Measurements from ENCODE around the gene PGS1.

PGS1 gene

DNA sequence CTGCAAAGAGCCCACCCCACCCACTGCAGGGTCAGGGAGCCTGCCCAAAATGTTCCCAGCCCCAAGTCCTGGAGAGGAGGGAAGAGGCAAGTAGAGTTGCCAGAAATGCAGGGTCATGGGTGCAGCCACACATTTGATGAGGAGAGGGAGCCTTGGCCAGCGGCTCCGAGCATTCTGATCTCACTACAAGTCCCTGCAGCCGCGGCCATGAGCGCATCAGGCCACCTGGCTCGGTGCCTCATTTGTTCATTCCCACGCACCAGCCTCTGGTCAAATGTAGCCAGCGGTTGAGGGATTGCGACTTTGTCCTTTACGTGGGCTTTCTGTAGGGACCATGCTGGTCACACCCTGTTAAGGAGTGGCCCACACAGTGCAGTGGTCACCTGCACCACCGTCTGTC, 48.7 kb downstream of the PGS1 start:
- Histone ChIP-seq H2AFZ (ENCODE audit: low read depth, low read length, severe bottlenecking) (no peak overlapping the region), H3K9ac (ENCODE audit: low read length) (no peak overlapping the region), H3F3A (ENCODE audit: insufficient read depth) (no peaks in the 10 kb centered on the region), H3K36me3 (ENCODE audit: low read length) (no peaks in the 10 kb centered on the region), H3K27me3 (ENCODE audit: low read length) (no peaks in the 10 kb centered on the region), H3K9me3 (ENCODE audit: insufficient read depth, low read length) (no peaks in the 10 kb centered on the region), H3K9me2 (replicated peaks; ENCODE audit: insufficient read depth, low read length) (no peaks in the 10 kb centered on the region), H4K20me1 (ENCODE audit: low read depth, low read length) (no peaks in the 10 kb centered on the region), H3K27ac (ENCODE audit: low read depth, low read length) (no peak overlapping the region), H3K4me2 (ENCODE audit: low read depth, low read length, poor library complexity, severe bottlenecking) (no peak overlapping the region), H3K4me3 (ENCODE audit: insufficient read depth, low read length, poor library complexity, severe bottlenecking) (no peak overlapping the region), H3K79me2 (ENCODE audit: insufficient read depth, low read length) (no peaks in the 10 kb centered on the region)
- TF ChIP-seq, protein P1, sequence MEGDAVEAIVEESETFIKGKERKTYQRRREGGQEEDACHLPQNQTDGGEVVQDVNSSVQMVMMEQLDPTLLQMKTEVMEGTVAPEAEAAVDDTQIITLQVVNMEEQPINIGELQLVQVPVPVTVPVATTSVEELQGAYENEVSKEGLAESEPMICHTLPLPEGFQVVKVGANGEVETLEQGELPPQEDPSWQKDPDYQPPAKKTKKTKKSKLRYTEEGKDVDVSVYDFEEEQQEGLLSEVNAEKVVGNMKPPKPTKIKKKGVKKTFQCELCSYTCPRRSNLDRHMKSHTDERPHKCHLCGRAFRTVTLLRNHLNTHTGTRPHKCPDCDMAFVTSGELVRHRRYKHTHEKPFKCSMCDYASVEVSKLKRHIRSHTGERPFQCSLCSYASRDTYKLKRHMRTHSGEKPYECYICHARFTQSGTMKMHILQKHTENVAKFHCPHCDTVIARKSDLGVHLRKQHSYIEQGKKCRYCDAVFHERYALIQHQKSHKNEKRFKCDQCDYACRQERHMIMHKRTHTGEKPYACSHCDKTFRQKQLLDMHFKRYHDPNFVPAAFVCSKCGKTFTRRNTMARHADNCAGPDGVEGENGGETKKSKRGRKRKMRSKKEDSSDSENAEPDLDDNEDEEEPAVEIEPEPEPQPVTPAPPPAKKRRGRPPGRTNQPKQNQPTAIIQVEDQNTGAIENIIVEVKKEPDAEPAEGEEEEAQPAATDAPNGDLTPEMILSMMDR (IDR thresholded peaks at IDR 0.05; ENCODE audit: insufficient read depth, low read length, poor library complexity, severe bottlenecking): no peak
- TF ChIP-seq EZH2phosphoT487 (conservative IDR thresholded peaks at IDR 0.05; ENCODE audit: low read length): no peak

DNA sequence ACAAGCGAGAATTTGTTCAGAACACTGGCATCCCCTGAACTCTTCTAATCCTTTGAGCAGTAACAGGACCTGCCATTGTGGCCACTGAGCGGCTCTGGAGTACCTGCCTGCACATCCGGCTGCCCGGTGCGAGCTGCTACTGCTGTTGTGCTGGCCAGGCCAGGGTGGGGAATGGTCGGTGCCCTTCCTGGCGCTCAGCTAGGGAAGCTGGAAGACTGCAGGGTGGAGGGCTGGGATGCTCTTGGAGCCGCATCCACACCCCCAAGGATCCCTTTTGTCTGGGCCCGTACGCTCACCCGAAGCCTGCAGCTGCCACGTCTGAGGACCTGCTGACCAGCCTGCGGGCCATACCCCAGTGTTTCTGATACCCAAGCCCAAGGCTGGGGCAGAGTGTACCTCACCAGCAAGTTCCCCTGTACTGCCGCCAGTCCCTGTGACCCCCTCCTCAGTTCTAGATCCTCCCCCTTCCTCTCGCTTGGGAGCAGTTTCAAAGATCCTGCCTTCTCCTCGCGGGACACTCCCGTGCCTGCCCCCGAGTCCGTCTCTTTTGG, 49.7 kb downstream of the PGS1 start:
- H3K27ac ChIP-seq (ENCODE audit: low read depth, low read length): no peak overlapping the region
- H3K36me3 ChIP-seq (ENCODE audit: low read length): no peaks in the 10 kb centered on the region

DNA sequence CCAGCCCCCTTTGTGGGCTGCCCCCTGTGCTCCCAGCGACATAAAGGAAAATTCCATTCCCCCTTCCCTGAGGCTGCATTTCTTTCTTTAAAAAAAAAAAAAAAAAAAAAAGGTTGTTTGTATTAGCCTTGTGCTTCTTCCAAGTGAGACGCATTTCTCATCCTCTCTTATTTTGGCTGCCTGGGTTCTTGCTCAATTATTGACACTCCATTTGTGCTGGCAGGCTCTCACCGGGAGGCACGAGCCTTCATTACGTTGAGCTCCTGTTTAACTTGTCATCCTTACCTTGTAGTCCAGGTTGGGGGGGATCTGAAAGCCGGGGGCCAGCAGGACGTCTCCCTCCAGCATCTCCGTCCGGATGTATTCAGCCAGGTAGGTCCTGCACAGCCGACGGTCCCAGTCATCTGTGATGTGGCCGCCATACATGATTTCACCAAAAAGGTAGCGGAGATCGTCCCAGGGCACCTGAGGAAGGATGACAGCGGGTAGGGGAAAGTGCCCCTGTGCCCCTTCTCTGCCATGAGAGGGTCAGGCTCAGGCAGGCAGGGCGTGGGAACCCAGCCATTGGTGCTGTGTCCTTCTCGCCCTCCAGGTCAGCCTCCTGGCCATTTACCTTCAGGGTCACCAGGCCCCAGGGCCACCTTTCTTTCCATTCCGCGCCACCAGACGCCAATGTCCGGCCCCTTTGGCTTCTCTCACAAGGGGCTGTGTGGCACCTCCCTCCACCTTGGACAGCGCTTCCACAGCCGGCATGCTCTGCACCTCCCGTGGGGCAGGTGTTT, 50.6 kb downstream of the PGS1 start:
- TF ChIP-seq, protein P1 (IDR thresholded peaks at IDR 0.05; ENCODE audit: insufficient read depth, low read length, poor library complexity, severe bottlenecking): no peak
- no peak for TF ChIP-seq EZH2phosphoT487 (conservative IDR thresholded peaks at IDR 0.05; ENCODE audit: low read length)
- H3K36me3 ChIP-seq (ENCODE audit: low read length): no peaks in the 10 kb centered on the region
- H3K27me3 ChIP-seq (ENCODE audit: low read length): no peaks in the 10 kb centered on the region
- no peaks in the 10 kb centered on the region for H3K9me2 ChIP-seq (replicated peaks; ENCODE audit: insufficient read depth, low read length)
- no peaks in the 10 kb centered on the region for H3F3A ChIP-seq (ENCODE audit: insufficient read depth)
- no peak overlapping the region for H2AFZ ChIP-seq (ENCODE audit: low read depth, low read length, severe bottlenecking)
- H3K27ac ChIP-seq (ENCODE audit: low read depth, low read length): no peak overlapping the region
- H4K20me1 ChIP-seq (ENCODE audit: low read depth, low read length): no peaks in the 10 kb centered on the region
- H3K4me3 ChIP-seq (ENCODE audit: insufficient read depth, low read length, poor library complexity, severe bottlenecking): no peak overlapping the region
- no peaks in the 10 kb centered on the region for H3K9me3 ChIP-seq (ENCODE audit: insufficient read depth, low read length)
- no peak overlapping the region for H3K9ac ChIP-seq (ENCODE audit: low read length)
- no peaks in the 10 kb centered on the region for H3K79me2 ChIP-seq (ENCODE audit: insufficient read depth, low read length)
- no peak overlapping the region for H3K4me2 ChIP-seq (ENCODE audit: low read depth, low read length, poor library complexity, severe bottlenecking)

More for the DNA sequence above, 49.7 kb downstream of the PGS1 start:
- Histone ChIP-seq H3F3A (ENCODE audit: insufficient read depth) (no peaks in the 10 kb centered on the region), H3K4me3 (ENCODE audit: insufficient read depth, low read length, poor library complexity, severe bottlenecking) (no peak overlapping the region), H3K4me2 (ENCODE audit: low read depth, low read length, poor library complexity, severe bottlenecking) (no peak overlapping the region), H3K9me3 (ENCODE audit: insufficient read depth, low read length) (no peaks in the 10 kb centered on the region), H3K27me3 (ENCODE audit: low read length) (no peaks in the 10 kb centered on the region), H3K79me2 (ENCODE audit: insufficient read depth, low read length) (no peaks in the 10 kb centered on the region), H4K20me1 (ENCODE audit: low read depth, low read length) (no peaks in the 10 kb centered on the region), H3K9ac (ENCODE audit: low read length) (no peak overlapping the region), H3K9me2 (replicated peaks; ENCODE audit: insufficient read depth, low read length) (no peaks in the 10 kb centered on the region), H2AFZ (ENCODE audit: low read depth, low read length, severe bottlenecking) (no peak overlapping the region)
- TF ChIP-seq EZH2phosphoT487 (conservative IDR thresholded peaks at IDR 0.05; ENCODE audit: low read length): no peak
- TF ChIP-seq, protein P1 (IDR thresholded peaks at IDR 0.05; ENCODE audit: insufficient read depth, low read length, poor library complexity, severe bottlenecking): no peak
